GM21619 (cell line): Measurements from ENCODE around the gene GTPBP10.
"Not testable (repeated sequence)": the region's sequence is repeated elsewhere in the genome, so short reads cannot be mapped to it uniquely, and the experiment has no call there.

Source experiments
- ATAC-seq: cut with Tn5 transposase; IDR thresholded peaks from one replicate; pipeline ENCODE4 v1.9.1; 2021; ENCODE audit not compliant: unreplicated experiment

The GTPBP10 gene

DNA sequence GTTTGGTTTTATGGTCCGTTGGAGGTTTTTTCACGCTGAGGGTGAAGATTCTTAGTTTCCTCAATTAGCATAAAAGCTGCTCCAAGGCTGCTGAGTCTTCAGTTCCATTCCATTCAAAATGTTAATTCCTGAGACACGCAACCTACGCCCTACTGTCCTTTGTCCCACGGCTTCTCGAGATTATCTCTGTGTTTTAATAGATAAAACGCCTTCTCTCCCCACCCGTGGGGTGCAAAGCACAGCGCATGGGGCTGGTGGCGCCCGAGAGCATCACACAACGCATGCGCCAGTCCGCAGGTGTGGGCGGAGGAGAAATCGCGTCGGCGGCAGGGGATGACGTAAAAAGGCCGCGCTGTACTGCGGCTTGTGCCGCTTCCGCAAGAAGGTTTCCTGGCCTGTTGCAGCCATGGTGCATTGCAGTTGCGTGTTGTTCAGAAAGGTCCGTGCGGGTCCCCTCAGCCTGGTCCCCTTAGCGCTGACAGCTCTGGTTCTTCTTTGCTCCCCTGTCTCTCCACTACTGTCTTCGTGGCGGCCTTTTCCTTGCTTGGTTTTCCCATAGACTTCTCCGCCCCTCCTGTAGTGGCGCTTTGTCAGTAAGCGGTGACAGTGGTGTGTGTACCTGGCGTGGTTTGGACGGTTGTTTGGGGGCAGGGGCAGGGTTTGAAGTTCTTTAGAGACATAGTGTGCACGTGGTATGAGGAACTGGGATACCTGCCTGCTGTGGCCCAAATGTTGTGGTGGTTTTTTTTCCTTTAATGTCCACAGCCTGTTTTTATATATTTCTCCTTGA lies at the start of gene GTPBP10:
TSS of gene GTPBP10 (plus strand) at position 381 of the 790 bp plus-strand sequence. CDS start at position 407, 26 bp downstream.
- peak; percentile 95 for ATAC-seq

GRCh38 chr7:90298145-90299038 lies 48.1 kb upstream of the GTPBP10 start:
- ATAC-seq, result peak; percentile 76

GRCh38 chr7:90303241-90303640 lies 43.3 kb upstream of the GTPBP10 start:
- no peak for ATAC-seq

DNA sequence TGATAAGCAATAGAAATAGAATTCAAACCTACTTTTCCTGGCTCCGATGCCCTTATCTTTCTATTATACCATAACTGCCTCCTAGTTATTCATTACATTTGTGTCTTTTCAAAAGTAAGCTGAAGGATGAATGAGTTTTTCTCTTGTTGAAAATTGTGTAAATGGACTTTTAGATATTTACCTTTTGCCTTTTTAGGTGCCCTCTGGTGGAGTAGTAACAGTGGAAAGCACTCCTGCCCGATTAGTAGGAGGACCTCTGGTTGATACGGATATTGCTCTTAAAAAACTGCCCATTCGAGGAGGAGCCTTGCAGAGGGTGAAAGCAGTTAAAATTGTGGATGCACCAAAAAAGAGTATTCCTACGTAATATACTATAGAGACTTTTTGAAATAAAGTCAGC lies 36.6 kb upstream of the GTPBP10 start:
- no peak for ATAC-seq

DNA sequence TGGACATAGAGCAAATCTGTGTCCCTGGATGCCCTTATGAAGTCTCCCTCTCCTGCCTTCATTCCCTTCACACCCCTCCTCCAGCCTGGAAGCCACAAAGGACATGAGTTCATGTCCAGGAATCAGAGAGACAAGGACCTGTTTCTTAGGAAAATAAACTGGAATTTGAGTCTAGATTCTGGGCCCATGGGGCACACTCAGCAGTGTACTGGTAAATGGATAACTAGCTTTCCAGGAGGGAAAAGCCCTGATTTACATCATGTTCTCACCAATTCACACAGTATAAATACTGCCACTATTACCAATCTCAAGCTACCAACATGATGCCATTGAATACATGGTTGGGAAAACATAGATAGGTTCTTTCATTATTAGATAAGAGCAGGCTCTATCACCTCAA lies 35.3 kb upstream of the GTPBP10 start:
- no peak for ATAC-seq

GRCh38 chr7:90312745-90313144 lies 33.8 kb upstream of the GTPBP10 start:
- no peak for ATAC-seq

GRCh38 chr7:90313907-90314306 lies 32.6 kb upstream of the GTPBP10 start:
- ATAC-seq, result no peak

DNA sequence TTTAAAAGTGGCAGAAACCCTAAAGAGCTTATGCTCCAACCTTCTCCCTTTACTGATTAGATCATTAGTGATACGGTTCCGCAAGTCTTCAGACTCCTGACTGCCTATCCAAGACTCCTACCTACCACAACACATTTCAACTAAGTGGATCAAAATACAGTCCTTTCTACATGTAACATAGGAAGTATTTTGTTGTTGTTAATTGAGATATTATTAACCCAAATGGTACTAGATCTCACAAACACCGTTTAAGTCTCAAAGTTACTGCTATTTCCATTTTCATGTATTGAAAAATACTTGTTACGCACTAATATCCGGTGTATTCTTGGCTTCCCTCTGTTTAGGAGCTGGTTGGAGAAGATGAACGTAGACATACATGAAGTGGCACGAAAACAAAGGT lies 26.5 kb upstream of the GTPBP10 start:
- ATAC-seq, result no peak

GRCh38 chr7:90320418-90320800 lies 26.1 kb upstream of the GTPBP10 start:
- no peak for ATAC-seq

DNA sequence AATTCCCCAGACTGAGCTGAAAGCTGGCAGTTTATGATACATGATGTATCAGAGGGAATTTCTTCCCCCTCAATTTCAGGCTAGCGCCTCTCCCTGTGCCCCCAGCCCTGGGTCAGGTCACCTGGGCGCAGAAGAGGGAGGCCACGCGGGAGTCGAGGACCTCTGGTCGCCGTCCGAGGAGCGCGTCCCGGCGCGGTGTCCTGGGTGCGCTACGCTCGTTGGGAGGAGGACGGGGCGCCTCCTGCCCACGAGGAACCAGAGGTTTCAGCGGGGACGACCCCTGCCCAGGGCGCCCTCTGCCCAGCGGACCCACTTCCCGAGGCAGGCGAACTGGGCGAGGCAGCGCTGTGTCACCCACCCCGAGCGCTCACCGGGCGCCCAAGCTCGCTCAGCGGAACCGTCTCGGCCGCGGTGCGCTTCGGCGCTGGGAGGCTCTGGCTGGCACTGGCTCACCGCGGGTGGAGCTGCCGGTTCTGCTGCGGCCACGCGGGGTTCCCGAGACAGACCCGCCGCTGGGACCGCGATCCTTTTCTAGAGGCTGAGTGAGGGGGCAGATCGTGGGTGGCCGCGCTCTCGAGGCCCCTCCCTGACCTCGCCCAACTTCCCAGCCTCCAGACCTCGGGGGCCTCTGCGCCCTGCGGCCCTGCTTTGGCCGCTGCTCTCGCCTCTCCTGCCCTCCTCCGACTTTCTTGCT lies 25.6 kb upstream of the GTPBP10 start, which contains the start of gene FAM237B:
TSS of gene FAM237B (minus strand) at position 504 of the 694 bp plus-strand sequence. CDS start 1,556 bp downstream, outside the sequence.
- no peak for ATAC-seq

DNA sequence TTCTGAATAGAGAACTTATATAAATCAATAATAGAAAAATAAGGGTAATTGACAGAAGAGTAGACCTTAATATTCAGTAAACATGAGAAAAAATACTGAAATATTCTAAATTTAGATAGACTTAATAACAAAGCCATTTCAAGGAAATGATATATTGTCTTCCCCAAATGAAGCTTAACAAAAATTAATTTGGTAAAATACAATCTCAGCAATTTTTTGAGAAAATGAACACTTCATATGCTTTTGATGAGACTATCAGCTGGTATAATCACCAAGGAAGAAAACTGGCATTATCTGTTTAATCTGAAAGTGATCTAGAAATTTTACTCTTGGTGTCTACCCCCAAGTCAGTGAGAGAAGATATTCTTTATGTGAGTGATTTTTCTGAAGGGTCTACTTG lies 23.7 kb upstream of the GTPBP10 start:
- no peak for ATAC-seq

GRCh38 chr7:90326500-90326899 lies 20.0 kb upstream of the GTPBP10 start:
- ATAC-seq, result no peak

DNA sequence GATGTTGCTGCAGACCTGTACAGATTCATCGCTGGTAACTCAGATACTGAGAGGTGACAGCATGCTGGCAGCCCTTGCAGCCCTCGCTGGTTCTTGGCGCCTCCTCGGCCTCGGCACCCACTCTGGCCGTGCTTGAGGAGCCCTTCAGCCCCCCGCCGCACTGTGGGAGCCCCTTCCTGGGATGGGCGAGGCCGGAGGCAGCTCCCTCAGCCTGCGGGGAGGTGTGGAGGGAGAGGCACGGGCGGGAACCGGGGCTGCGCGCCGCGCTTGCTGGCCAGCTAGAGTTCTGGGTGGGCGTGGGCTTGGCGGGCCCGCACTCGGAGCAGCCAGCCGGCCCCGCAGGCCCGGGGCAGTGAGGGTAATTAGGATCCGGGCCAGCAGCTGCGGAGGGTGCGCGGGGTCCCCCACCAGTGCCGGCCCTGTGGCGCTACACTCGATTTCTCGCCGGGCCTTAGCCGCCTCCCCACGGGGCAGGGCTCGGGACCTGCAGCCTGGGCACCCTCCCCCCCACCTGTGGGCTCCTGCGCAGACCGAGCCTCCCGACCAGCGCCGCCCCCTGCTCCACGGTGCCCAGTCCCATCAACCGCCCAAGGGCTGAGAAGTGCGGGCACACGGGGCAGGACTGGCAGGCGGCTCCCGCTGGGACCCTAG lies 12.2 kb upstream of the GTPBP10 start:
- no peak for ATAC-seq

- not testable (repeated sequence) for ATAC-seq
Observed at GRCh38 chr7:90334926-90335325, 11.6 kb upstream of the GTPBP10 start.

DNA sequence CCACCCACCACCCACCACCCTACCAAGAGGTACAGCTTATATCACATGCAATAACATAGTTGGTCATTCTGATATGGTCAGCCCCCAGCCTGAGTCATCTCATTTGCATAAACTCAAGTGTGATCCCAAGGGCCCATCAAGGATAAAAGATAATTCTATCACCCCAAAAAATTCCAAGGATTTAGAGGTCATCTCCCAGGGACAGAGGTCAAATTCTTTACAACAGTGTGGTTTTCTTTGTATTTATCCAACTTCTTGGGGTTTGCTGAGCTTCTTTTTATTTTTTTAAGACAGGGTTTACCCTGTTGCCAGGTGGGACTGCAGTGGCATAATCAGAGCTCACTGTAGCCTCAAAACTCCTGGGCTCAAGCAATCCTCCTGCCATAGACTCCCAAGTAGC lies 9.4 kb upstream of the GTPBP10 start:
- ATAC-seq, result no peak

- ATAC-seq, result no peak
Observed at GRCh38 chr7:90345016-90345415, 1.5 kb upstream of the GTPBP10 start.

- ATAC-seq, result peak; percentile 2
Observed at GRCh38 chr7:90345595-90346335, 751 bp upstream of the GTPBP10 start.

DNA sequence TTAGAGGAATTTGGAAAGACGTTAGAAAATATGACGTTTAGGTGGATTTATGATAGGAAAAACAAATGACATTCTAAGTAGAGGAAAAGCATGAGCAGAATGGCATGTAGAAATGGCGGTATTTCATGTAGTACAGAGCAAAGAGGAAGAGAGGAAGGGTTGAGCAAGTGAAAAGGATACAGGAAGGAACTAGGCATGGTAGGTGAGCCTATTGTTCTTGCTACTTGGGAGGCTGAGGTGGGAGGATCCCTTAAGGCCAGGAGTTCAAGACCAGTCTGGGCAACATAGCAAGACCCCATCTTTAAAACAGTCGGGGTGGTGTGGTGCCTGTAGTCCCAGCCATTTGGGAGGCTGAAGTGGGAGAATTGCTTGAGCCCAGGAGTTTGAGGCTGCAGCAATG lies 1.2 kb downstream of the GTPBP10 start:
- ATAC-seq, result no peak

DNA sequence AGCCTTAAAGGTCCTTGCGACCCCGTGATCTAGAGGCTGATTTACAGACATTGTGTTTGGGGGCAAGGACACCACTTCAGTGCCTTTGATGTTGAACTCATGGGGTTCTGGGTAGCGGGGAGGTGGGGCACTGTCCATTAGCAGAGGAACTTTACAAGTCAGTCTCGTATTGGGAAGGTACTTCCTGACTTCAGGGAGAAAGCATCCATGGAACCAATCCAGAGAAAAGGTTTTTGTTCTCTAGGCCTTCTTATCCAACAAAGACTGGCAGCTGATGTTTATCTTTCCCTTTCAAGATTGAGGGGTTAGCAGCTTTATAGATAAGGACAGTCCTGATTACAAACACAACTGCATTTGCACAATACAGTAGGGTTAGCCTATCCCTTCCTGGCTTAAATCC lies 2.8 kb downstream of the GTPBP10 start:
- no peak for ATAC-seq

DNA sequence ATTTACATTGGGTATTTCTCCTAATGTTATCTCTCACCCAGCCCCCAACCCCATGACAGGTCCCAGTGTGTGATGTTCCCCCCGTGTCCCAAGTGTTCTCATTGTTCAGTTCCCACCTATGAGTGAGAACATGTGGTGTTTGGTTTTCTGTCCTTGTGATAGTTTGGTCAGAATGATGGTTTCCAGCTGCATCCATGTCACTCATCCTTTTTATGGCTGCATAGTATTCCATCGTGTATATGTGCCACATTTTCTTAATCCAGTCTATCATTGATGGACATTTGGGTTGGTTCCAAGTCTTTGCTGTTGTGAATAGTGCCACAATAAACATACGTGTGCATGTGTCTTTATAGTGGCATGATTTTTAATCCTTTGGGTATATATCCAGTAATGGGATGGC lies 3.5 kb downstream of the GTPBP10 start:
- ATAC-seq, result not testable (repeated sequence)
